GM13977 (cell line): Measurements from ENCODE around the gene SRSF1.
"Not testable (repeated sequence)": the region's sequence is repeated elsewhere in the genome, so short reads cannot be mapped to it uniquely, and the experiment has no call there.

Source experiments
- DNase-seq: peaks from one replicate; pipeline ENCODE4 v3.0.0; 2012; ENCODE audit warnings: low spot score
- in situ Hi-C: fragments of 300-500 bp; cut with MboI; formaldehyde crosslinking; loops from one replicate; pipeline ENCODE4 v1.12.0; 2022; ENCODE audit warnings: low sequenced_read_pairs, low pct_unique_long_range_greater_than_20kb, mixed read lengths, inconsistent platforms; ENCODE audit not compliant: unreplicated experiment
- TF ChIP-seq, protein P1 (sequence below): IDR thresholded peaks from 2 replicates; pipeline ENCODE4 v1.5.1; 2012; ENCODE audit warnings: mild to moderate bottlenecking, control low read depth; ENCODE audit not compliant: insufficient read depth; ENCODE audit errors: extremely low read depth, missing control alignments

SRSF1 gene

DNA sequence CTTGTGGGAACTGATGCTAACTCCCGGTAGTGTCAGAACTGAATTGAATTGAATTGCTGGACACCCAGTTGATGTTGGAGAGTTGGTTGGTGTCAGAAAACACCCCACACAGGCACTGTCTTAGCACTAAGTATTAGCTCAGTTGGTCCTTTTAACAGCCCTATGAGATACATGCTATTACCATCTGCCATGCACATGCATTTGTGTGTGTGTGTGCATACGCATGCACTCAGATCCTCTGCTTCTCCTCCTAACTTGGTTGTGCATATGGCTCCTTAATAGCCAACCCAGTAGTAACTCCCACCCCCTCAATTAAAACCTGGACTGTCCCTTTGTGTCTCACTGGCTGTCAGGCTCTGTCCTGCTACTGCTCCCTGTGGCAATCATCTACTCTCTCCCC is 43.9 kb upstream of the SRSF1 start:
- TF ChIP-seq, protein P1, sequence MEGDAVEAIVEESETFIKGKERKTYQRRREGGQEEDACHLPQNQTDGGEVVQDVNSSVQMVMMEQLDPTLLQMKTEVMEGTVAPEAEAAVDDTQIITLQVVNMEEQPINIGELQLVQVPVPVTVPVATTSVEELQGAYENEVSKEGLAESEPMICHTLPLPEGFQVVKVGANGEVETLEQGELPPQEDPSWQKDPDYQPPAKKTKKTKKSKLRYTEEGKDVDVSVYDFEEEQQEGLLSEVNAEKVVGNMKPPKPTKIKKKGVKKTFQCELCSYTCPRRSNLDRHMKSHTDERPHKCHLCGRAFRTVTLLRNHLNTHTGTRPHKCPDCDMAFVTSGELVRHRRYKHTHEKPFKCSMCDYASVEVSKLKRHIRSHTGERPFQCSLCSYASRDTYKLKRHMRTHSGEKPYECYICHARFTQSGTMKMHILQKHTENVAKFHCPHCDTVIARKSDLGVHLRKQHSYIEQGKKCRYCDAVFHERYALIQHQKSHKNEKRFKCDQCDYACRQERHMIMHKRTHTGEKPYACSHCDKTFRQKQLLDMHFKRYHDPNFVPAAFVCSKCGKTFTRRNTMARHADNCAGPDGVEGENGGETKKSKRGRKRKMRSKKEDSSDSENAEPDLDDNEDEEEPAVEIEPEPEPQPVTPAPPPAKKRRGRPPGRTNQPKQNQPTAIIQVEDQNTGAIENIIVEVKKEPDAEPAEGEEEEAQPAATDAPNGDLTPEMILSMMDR = no peak
- no peak for DNase-seq
- in situ Hi-C loops = no loop called here

DNA sequence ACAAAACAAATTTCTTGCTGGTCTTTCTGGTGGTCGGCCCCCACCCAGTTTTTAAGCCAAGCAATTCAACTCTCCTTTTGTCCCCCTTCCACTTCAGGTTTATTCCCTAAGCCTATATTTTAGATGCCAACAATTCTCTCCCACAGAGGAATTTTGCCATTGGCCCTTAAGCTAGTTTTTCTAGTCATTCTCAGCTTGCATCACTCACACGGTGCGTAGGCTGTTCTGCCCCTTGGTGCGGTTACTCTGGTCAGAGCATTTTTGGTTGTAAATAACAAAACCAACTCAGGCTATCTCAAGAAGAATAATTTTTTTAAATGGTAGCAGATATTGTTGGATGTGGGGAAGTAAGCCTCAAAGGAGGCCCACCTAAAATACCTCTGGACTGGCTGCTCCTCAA is 42.5 kb upstream of the SRSF1 start:
- DNase-seq = no peak
- in situ Hi-C loops = no loop called here
- TF ChIP-seq, protein P1 = no peak

DNA sequence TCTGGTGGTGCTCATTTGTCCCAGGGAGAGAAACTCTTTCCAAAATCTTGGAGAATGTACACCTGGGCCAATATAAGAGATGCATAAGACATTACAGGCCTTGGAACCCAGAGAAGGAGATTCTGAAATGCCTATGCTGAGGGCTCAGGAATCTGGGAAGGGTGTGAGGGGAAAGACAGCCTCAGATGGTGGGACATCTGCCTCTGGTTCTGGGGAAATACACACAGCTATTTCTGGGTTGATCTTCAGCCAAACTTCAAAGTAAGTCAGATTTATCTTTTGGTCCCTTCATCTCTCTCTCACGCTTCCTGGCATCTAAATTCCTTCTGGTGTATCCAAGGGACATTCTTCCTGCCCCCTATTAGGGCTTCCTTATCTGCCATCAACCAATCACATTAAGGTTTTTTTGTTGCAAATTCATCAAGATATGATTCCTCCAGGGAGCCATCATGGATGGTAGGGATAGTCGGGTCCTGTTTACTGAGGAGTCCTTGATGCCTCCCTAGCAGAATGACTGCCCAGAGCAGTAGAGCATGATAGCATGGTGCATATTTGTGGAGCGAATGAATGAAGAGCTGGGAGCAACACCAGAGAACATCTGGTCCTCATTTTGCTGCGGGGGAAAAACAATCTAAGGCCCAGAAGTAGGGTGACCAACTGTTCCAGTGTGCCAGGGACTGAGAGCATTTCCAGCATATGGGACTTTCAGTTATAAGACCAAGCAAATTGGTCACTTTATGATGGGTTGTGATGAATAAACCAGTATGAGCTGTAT is 40.5 kb upstream of the SRSF1 start:
- TF ChIP-seq, protein P1 = no peak
- in situ Hi-C loops = no loop called here
- DNase-seq = no peak

DNA sequence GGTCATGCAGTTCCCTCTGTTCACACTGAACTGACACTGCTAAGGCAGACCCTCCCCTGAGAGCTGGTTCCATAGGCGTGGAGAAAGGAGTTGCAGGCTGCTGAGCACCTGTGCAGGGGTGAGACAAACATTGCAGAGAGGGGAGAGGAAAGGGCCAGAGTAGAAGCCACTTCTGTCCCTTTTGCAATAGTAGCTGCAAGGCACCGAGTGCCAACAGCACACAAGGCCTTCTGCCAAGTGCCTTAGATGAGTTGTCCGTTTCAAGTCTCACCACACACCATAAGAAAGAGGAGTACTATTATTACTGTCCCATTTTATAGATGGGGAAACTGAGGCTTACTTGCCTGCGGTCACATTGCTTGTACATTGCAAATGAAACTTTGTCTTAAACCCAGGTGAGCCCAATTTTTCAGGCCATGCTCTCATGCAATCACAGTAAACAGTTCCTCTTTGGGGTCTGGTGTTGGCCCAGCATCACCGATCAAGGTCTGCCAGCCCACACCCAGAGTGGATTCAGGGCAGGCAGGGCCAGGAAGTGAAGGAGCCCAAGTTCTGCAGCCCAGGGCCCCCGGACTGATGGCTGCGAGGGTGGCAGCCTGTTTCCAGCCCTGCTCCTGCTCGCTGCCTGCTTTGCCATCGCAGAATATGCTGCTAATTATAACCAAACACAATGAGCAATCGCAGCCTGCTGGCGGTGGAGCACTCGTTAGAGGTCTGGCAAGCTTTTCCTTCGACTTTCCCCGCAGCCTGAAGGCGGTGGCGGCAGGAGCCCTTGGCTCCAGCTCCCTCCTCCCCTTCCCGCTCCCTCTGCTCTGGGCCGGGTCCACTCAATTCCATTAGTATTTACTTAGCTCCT is 39.4 kb upstream of the SRSF1 start:
- no peak for DNase-seq
- in situ Hi-C loops = no loop called here
- TF ChIP-seq, protein P1 = no peak

DNA sequence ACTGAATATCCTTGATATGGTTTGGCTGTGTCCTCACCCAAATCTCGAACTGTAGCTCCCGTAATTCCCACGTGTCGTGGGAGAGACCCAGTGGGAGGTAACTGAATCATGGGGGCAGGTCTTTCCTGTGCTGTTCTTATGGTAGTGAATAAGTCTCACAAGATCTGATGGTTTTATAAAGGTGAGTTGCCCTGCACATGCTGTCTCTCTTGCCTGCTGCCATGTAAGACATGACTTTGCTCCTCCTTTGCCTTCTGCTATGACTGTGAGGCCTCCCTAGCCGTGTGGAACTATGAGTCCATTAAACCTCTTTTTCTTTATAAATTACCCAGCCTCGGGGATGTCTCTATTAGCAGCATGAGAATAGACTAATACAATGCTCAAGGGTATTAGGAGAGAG is 37.2 kb upstream of the SRSF1 start:
- DNase-seq, in situ Hi-C loops: not testable (repeated sequence)

DNA sequence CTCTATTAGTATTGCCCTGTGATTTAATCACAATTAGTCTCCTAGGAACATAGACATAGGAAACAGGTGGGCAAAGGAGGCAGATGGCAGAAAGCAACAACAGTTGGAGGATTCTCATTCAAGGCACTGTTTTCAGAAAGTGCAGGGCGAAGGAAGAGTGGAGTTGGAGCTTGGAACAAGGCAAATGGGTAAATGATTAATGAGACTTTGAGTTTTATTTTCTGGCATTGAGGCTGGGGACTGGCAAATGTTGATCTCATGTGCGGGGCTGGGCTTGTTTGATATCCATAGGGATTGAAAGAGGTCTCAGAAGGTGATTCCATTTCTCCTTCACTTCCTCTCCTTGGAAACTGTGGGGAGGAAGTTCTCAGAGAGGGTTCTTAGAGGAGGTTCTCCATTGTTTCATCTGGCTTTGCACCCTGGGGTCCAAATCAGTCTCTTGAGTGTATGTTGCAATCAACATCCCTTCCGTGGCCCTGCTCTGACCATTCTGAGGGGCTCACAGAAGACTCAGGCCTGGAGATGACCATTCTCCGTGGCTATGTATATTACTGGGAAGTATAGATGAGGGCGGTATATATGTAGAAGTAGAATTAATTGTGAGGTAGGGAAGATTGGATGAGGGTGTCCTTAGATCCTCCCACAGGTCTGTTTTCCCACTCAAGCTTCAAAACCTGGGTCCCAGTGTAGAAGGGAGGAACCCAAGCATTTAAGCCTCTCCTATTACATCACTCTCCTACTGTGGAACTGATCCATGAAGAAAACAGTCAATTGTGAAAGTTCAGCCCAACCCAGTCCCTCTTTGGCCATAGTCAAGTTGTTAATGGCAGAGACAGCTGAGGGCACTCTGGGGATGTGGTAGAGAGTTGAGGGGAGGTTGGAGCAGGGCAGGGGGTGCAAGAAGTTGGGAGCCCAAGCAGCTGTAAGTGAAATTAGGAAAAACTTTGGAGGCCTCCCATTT is 36.5 kb upstream of the SRSF1 start:
- in situ Hi-C loops = no loop called here
- TF ChIP-seq, protein P1 = no peak
- DNase-seq = no peak
